ENCODE measurements around the gene HS2ST1. TPM values are rescaled to one million over a fixed set of nuclear protein-coding genes. Genes with fewer than 3 reads are reported as not detected.

HS2ST1 gene
- total RNA-seq, 1 donor from 2014 or later: 12.6 TPM

GRCh38 chr1:87093286-87093685 is 178.9 kb downstream of the HS2ST1 start:
- no peak overlapping the region for H3K4me3 ChIP-seq
- no peak overlapping the region for H3K27ac ChIP-seq (replicated peaks)
- H3K36me3 ChIP-seq: no peaks in the 10 kb centered on the region
- H3K27me3 ChIP-seq (ENCODE audit: low read depth): no peaks in the 10 kb centered on the region
- DNase-seq: no peak
- H3K9me3 ChIP-seq (replicated peaks): no peaks in the 10 kb centered on the region
- TF ChIP-seq CTCF (IDR thresholded peaks at IDR 0.05; ENCODE audit: borderline replicate concordance): no peak
- peaks cover 14% of the 10 kb centered on the region for H3K4me1 ChIP-seq
- intact Hi-C loops (cut with micrococcal nuclease): no loop called here

DNA sequence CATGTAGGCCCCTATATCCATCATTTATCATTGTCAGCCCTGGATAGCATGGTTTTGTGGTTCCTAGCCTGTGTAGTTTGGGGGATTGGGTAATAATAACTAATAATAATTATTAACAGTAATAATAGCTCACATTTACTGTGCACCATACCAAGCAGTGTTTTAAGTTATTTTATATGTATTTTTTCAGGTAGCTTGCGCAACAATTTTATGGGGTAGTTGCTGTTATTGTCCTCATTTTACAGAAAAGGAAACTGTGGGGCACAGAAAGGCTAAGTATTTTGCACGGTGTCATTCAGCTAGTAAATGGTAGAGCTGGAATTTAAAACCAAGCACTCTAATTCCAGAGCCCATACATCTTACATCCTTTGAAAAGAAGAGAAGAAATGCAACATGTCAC is 179.8 kb downstream of the HS2ST1 start:
- Histone ChIP-seq H3K36me3 (no peaks in the 10 kb centered on the region), H3K4me1 (peaks cover 7% of the 10 kb centered on the region), H3K27ac (replicated peaks) (no peak overlapping the region), H3K9me3 (replicated peaks) (no peaks in the 10 kb centered on the region), H3K4me3 (no peak overlapping the region), H3K27me3 (ENCODE audit: low read depth) (no peaks in the 10 kb centered on the region)
- TF ChIP-seq CTCF (IDR thresholded peaks at IDR 0.05; ENCODE audit: borderline replicate concordance): no peak
- intact Hi-C loops (cut with micrococcal nuclease): no loop called here
- DNase-seq: no peak

GRCh38 chr1:87100271-87100670 is 185.8 kb downstream of the HS2ST1 start:
- DNase-seq: no peak
- Histone ChIP-seq H3K4me3 (no peak overlapping the region), H3K27ac (replicated peaks) (no peak overlapping the region), H3K9me3 (replicated peaks) (peaks cover 11% of the 10 kb centered on the region), H3K4me1 (no peaks in the 10 kb centered on the region), H3K36me3 (peaks cover 8% of the 10 kb centered on the region), H3K27me3 (ENCODE audit: low read depth) (no peaks in the 10 kb centered on the region)
- TF ChIP-seq CTCF (IDR thresholded peaks at IDR 0.05; ENCODE audit: borderline replicate concordance): no peak
- intact Hi-C loops (cut with micrococcal nuclease): no loop called here

DNA sequence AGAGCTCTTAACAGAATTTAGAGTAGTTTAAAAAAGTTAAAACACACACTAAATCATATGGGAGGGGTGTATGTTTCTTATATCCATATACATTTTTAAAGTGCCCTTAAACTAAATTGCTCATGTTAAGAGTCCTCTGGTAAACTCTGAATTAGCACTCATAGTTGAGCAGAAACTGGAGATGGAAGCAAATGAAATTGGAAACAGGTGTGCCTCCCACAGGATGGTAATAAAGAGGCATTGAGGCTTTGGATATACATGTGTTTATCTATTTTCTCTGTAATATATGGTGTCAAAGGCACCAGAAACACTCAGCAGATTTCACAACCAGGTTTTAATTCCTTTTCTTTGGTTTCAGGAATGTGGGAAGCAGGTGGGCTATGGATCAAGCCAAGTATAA is 188.6 kb downstream of the HS2ST1 start:
- Histone ChIP-seq H3K4me3 (no peak overlapping the region), H3K27ac (replicated peaks) (no peak overlapping the region), H3K27me3 (ENCODE audit: low read depth) (no peaks in the 10 kb centered on the region), H3K4me1 (no peaks in the 10 kb centered on the region), H3K9me3 (replicated peaks) (peaks cover 11% of the 10 kb centered on the region), H3K36me3 (peaks cover 8% of the 10 kb centered on the region)
- TF ChIP-seq CTCF (IDR thresholded peaks at IDR 0.05; ENCODE audit: borderline replicate concordance): no peak
- DNase-seq: no peak
- intact Hi-C loops (cut with micrococcal nuclease): no loop called here

DNA sequence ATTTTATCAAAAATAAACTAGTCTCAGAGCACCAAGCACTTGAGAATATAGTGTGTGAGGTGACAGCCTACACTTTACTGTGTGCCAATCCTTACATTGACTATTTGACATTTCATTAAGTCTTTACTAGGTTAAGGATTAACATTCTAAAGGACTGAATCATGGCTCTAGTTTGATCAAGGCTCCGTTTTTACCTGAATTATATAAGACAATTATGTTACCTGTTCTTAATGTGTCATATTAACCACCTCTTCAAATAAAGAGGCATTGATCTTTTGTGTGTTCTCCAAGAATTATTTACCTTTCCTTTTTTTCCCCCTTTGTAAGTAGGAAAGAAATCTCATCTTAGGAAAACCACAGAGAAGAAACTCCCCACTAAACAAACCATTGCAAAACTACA is 189.7 kb downstream of the HS2ST1 start:
- H3K36me3 ChIP-seq: peaks cover 8% of the 10 kb centered on the region
- DNase-seq: no peak
- H3K9me3 ChIP-seq (replicated peaks): peaks cover 11% of the 10 kb centered on the region
- TF ChIP-seq CTCF (IDR thresholded peaks at IDR 0.05; ENCODE audit: borderline replicate concordance): no peak
- peaks cover 3% of the 10 kb centered on the region for H3K4me1 ChIP-seq
- intact Hi-C loops (cut with micrococcal nuclease): no loop called here
- H3K27me3 ChIP-seq (ENCODE audit: low read depth): no peaks in the 10 kb centered on the region
- H3K27ac ChIP-seq (replicated peaks): no peak overlapping the region
- H3K4me3 ChIP-seq: no peak overlapping the region

DNA sequence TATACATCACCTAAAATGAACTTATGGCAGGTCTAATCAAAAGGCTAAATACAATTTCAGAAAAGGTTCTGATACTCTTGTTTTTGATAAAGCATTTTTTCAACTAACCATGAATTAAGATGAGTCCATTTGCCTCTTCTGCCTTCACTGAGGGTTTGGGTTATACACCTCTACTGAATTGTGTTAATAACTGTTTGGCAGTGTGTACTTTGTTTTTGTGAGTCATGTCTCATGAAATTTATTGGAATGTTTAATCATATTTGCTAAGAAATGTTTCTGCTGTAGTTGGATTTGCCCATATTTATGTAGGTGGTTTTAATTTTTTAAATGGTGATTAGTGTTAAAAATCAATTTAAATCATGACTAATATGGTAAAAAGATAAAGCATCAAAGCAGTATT is 190.5 kb downstream of the HS2ST1 start:
- intact Hi-C loops (cut with micrococcal nuclease): no loop called here
- no peaks in the 10 kb centered on the region for H3K27me3 ChIP-seq (ENCODE audit: low read depth)
- no peak overlapping the region for H3K4me3 ChIP-seq
- H3K4me1 ChIP-seq: peaks cover 4% of the 10 kb centered on the region
- no peak for DNase-seq
- TF ChIP-seq CTCF (IDR thresholded peaks at IDR 0.05; ENCODE audit: borderline replicate concordance): no peak
- no peak overlapping the region for H3K27ac ChIP-seq (replicated peaks)
- peaks cover 11% of the 10 kb centered on the region for H3K9me3 ChIP-seq (replicated peaks)
- peaks cover 6% of the 10 kb centered on the region for H3K36me3 ChIP-seq
